HG02884 (cell line): ENCODE data around the gene ONECUT3.

Source experiments
- ATAC-seq: cut with Tn5 transposase; IDR thresholded peaks from one replicate; pipeline ENCODE4 v1.9.1; 2021; ENCODE audit warnings: mild to moderate bottlenecking, moderate library complexity; ENCODE audit not compliant: unreplicated experiment

Gene ONECUT3

GRCh38 chr19:1739960-1740629 is 13.2 kb upstream of the ONECUT3 start:
- ATAC-seq, result no peak

- no peak for ATAC-seq
Measured at GRCh38 chr19:1742989-1743696, 10.2 kb upstream of the ONECUT3 start.

- ATAC-seq, result no peak
Measured at GRCh38 chr19:1744133-1744665, 9.1 kb upstream of the ONECUT3 start.

GRCh38 chr19:1744822-1745563 is 8.3 kb upstream of the ONECUT3 start:
- no peak for ATAC-seq

GRCh38 chr19:1745589-1746031 is 7.7 kb upstream of the ONECUT3 start:
- ATAC-seq, result no peak

GRCh38 chr19:1746401-1747284 is 6.7 kb upstream of the ONECUT3 start:
- ATAC-seq, result no peak

GRCh38 chr19:1747285-1748114 is 5.8 kb upstream of the ONECUT3 start:
- ATAC-seq, result no peak

GRCh38 chr19:1748115-1748872 is 5.0 kb upstream of the ONECUT3 start:
- no peak for ATAC-seq

GRCh38 chr19:1748873-1749341 is 4.4 kb upstream of the ONECUT3 start:
- no peak for ATAC-seq

- ATAC-seq, result no peak
Measured at GRCh38 chr19:1749373-1750342, 3.6 kb upstream of the ONECUT3 start.

- ATAC-seq, result no peak
Measured at GRCh38 chr19:1750343-1751021, 2.8 kb upstream of the ONECUT3 start.

- ATAC-seq, result no peak
Measured at GRCh38 chr19:1751367-1752008, 1.8 kb upstream of the ONECUT3 start.

- no peak for ATAC-seq
Measured at GRCh38 chr19:1752009-1752756, 1.1 kb upstream of the ONECUT3 start.

- ATAC-seq, result no peak
Measured at GRCh38 chr19:1754018-1754635, 821 bp downstream of the ONECUT3 start.

- no peak for ATAC-seq
Measured at GRCh38 chr19:1754636-1755466, 1.5 kb downstream of the ONECUT3 start.
